HEK293 (cell line): ENCODE measurements around the gene FOXO6.

ENCODE experiments used
- BCL11B ChIP-seq: fragments of 450-650 bp; formaldehyde crosslinking; IDR thresholded peaks from 2 replicates; pipeline ENCODE4 v1.5.1; 2016; ENCODE audit warnings: low read depth, missing biosample characterization, missing genetic modification characterization
- FEZF1 ChIP-seq: fragments of 450-650 bp; formaldehyde crosslinking; IDR thresholded peaks from 2 replicates; pipeline ENCODE4 v1.5.1; 2016; ENCODE audit warnings: missing biosample characterization, missing genetic modification characterization
- GLI2 ChIP-seq: fragments of 450-650 bp; formaldehyde crosslinking; IDR thresholded peaks from 2 replicates; pipeline ENCODE4; 2017; ENCODE audit warnings: missing biosample characterization, missing genetic modification characterization, low read depth, borderline replicate concordance
- GLIS1 ChIP-seq: fragments of 450-650 bp; formaldehyde crosslinking; IDR thresholded peaks from 2 replicates; pipeline ENCODE4 v1.5.1; 2016; ENCODE audit warnings: missing biosample characterization, missing genetic modification characterization
- KLF1 ChIP-seq: fragments of 450-650 bp; formaldehyde crosslinking; IDR thresholded peaks from 2 replicates; pipeline ENCODE4 v1.5.1; 2016; ENCODE audit warnings: missing biosample characterization, missing genetic modification characterization
- WT1 ChIP-seq: fragments of 450-650 bp; formaldehyde crosslinking; IDR thresholded peaks from 2 replicates; pipeline ENCODE4 v1.5.1; 2016; ENCODE audit warnings: missing biosample characterization, missing genetic modification characterization
- YY1 ChIP-seq: fragments of 450-650 bp; formaldehyde crosslinking; IDR thresholded peaks from 2 replicates; pipeline ENCODE4 v1.5.1; 2018; ENCODE audit warnings: missing biosample characterization, missing genetic modification characterization
- ZBTB8A ChIP-seq: fragments of 450-650 bp; formaldehyde crosslinking; IDR thresholded peaks from 2 replicates; pipeline ENCODE4 v1.5.1; 2016; ENCODE audit warnings: missing biosample characterization, missing genetic modification characterization
- ZFP3 ChIP-seq: fragments of 450-650 bp; formaldehyde crosslinking; IDR thresholded peaks from 2 replicates; pipeline ENCODE4 v1.5.1; 2016; ENCODE audit warnings: low read depth, missing biosample characterization, missing genetic modification characterization
- ZNF10 ChIP-seq: fragments of 450-650 bp; formaldehyde crosslinking; IDR thresholded peaks from 2 replicates; pipeline ENCODE4 v1.5.1; 2017; ENCODE audit warnings: missing biosample characterization, missing genetic modification characterization
- ZNF16 ChIP-seq: fragments of 450-650 bp; formaldehyde crosslinking; IDR thresholded peaks from 2 replicates; pipeline ENCODE4 v1.5.1; 2016; ENCODE audit warnings: low read depth, missing biosample characterization, missing genetic modification characterization
- ZNF169 ChIP-seq: fragments of 450-650 bp; formaldehyde crosslinking; IDR thresholded peaks from 2 replicates; pipeline ENCODE4 v1.5.1; 2016; ENCODE audit warnings: missing biosample characterization, missing genetic modification characterization
- ZNF2 ChIP-seq: fragments of 450-650 bp; formaldehyde crosslinking; IDR thresholded peaks from 2 replicates; pipeline ENCODE4 v1.5.1; 2016; ENCODE audit warnings: missing biosample characterization, missing genetic modification characterization
- ZNF221 ChIP-seq: fragments of 450-650 bp; formaldehyde crosslinking; IDR thresholded peaks from 2 replicates; pipeline ENCODE4 v1.5.1; 2017; ENCODE audit warnings: missing biosample characterization, missing genetic modification characterization, borderline replicate concordance
- ZNF266 ChIP-seq: fragments of 450-650 bp; formaldehyde crosslinking; IDR thresholded peaks from 2 replicates; pipeline ENCODE4 v1.5.1; 2016; ENCODE audit warnings: missing biosample characterization, missing genetic modification characterization, low read depth
- ZNF558 ChIP-seq: fragments of 450-650 bp; formaldehyde crosslinking; IDR thresholded peaks from 2 replicates; pipeline ENCODE4 v1.5.1; 2016; ENCODE audit warnings: missing biosample characterization, missing genetic modification characterization
- ZNF561 ChIP-seq: fragments of 450-650 bp; IDR thresholded peaks from 2 replicates; pipeline ENCODE4 v1.5.1; 2018; ENCODE audit warnings: missing biosample characterization, missing genetic modification characterization, borderline replicate concordance
- ZNF585B ChIP-seq: fragments of 450-650 bp; formaldehyde crosslinking; IDR thresholded peaks from 2 replicates; pipeline ENCODE4 v1.5.1; 2016; ENCODE audit warnings: missing biosample characterization, missing genetic modification characterization
- ZNF600 ChIP-seq: fragments of 450-650 bp; formaldehyde crosslinking; IDR thresholded peaks from 2 replicates; pipeline ENCODE4 v1.5.1; 2016; ENCODE audit warnings: missing biosample characterization, missing genetic modification characterization
- ZNF658 ChIP-seq: fragments of 450-650 bp; formaldehyde crosslinking; IDR thresholded peaks from 2 replicates; pipeline ENCODE4; 2016; ENCODE audit warnings: missing biosample characterization, missing genetic modification characterization
- ZNF660 ChIP-seq: fragments of 450-650 bp; IDR thresholded peaks from 2 replicates; pipeline ENCODE4 v1.5.1; 2018; ENCODE audit warnings: missing biosample characterization, mild to moderate bottlenecking, missing genetic modification characterization
- ZNF664 ChIP-seq: fragments of 450-650 bp; formaldehyde crosslinking; IDR thresholded peaks from 2 replicates; pipeline ENCODE4 v1.5.1; 2016; ENCODE audit warnings: missing biosample characterization, missing genetic modification characterization
- ZNF768 ChIP-seq: fragments of 450-650 bp; formaldehyde crosslinking; IDR thresholded peaks from 2 replicates; pipeline ENCODE4 v1.5.1; 2018; ENCODE audit warnings: missing biosample characterization, mild to moderate bottlenecking, missing genetic modification characterization
- ZNF837 ChIP-seq: fragments of 450-650 bp; formaldehyde crosslinking; IDR thresholded peaks from 2 replicates; pipeline ENCODE4 v1.5.1; 2016; ENCODE audit warnings: missing biosample characterization, missing genetic modification characterization
- TF ChIP-seq, protein P1 (sequence below): fragments of 450-650 bp; IDR thresholded peaks from 2 replicates; pipeline ENCODE4 v1.5.1; 2018; ENCODE audit warnings: missing biosample characterization, missing genetic modification characterization
- TF ChIP-seq, protein P2 (sequence below): fragments of 450-650 bp; formaldehyde crosslinking; IDR thresholded peaks from 2 replicates; pipeline ENCODE4 v1.5.1; 2016; ENCODE audit warnings: missing biosample characterization, missing genetic modification characterization, low read depth
- TF ChIP-seq, protein P3 (sequence below): fragments of 450-650 bp; formaldehyde crosslinking; IDR thresholded peaks from 2 replicates; pipeline ENCODE4 v1.5.1; 2016; ENCODE audit warnings: missing biosample characterization, missing genetic modification characterization
- TF ChIP-seq, protein P4 (sequence below): fragments of 450-650 bp; formaldehyde crosslinking; IDR thresholded peaks from 2 replicates; pipeline ENCODE4 v1.5.1; 2016; ENCODE audit warnings: missing biosample characterization, missing genetic modification characterization
- TF ChIP-seq, protein P5 (sequence below): sonication (generic); formaldehyde crosslinking; IDR thresholded peaks from 2 replicates; pipeline ENCODE4 v1.8.1; 2022; ENCODE audit warnings: mild to moderate bottlenecking, moderate library complexity, missing genetic modification reagents
- TF ChIP-seq, protein P6 (sequence below): fragments of 450-650 bp; formaldehyde crosslinking; IDR thresholded peaks from 2 replicates; pipeline ENCODE4; 2016; ENCODE audit warnings: missing biosample characterization, missing genetic modification characterization
- TF ChIP-seq, protein P7 (sequence below): fragments of 450-650 bp; formaldehyde crosslinking; IDR thresholded peaks from 2 replicates; pipeline ENCODE4 v1.5.1; 2016; ENCODE audit warnings: missing biosample characterization, missing genetic modification characterization

Gene FOXO6

DNA sequence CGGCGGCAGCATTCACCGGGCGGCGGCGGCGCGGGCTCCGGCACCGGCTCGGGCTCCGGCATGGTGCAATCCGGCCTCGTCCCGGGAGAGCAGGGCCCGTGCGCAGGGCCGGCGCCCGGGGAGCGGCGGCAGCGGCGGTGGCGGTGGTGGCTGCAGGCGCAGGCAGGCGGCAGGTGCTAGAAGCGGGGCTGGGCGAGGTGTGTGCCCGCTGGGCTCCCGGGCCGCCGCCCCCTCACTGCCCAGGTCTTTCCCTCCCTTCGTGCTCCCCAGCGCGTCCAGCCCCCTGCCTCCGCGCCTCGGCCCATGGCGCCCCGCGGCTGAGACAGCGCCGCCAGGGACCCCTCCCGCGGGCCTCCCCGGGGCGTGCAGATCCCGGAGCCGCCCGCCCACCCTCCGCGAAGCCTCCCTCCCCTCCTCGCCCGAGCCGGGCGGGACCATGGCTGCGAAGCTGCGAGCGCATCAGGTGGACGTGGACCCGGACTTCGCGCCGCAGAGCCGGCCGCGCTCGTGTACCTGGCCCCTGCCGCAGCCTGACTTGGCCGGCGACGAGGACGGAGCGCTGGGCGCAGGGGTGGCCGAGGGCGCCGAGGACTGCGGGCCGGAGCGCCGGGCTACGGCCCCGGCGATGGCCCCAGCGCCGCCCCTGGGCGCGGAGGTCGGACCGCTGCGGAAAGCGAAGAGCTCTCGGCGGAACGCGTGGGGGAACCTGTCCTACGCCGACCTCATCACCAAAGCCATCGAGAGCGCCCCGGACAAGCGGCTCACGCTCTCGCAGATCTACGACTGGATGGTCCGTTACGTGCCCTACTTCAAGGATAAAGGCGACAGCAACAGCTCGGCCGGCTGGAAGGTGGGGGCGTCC lies 492 bp downstream of the FOXO6 start (continued):
- TF ChIP-seq ZNF585B (tag by site-specific recombination) (no peak), ZNF768 (tag by site-specific recombination) (no peak), ZNF169 (tag by site-specific recombination) (no peak), YY1 (tag by site-specific recombination) (no peak), ZNF266 (tag by site-specific recombination) (no peak), ZNF221 (tag by site-specific recombination) (no peak), KLF1 (no peak; the same call in 1 of the 2 replicates), ZNF16 (tag by site-specific recombination) (no peak), ZNF660 (no peak), FEZF1 (tag by site-specific recombination) (no peak), ZNF658 (tag by site-specific recombination) (no peak), ZNF558 (no peak), GLIS1 (tag by site-specific recombination) (peak; percentile 53; the same call in 1 of the 2 replicates), ZBTB8A (tag by site-specific recombination) (peak; percentile 53), ZNF600 (no peak), GLI2 (no peak), ZNF10 (tag by site-specific recombination) (no peak), ZNF837 (tag by site-specific recombination) (no peak), WT1 (no peak), ZNF561 (peak; percentile 59; the same call in 1 of the 2 replicates), ZFP3 (tag by site-specific recombination) (no peak), ZNF664 (tag by site-specific recombination) (no peak), ZNF2 (tag by site-specific recombination) (no peak), BCL11B (tag by site-specific recombination) (no peak)
- TF ChIP-seq, protein P1, sequence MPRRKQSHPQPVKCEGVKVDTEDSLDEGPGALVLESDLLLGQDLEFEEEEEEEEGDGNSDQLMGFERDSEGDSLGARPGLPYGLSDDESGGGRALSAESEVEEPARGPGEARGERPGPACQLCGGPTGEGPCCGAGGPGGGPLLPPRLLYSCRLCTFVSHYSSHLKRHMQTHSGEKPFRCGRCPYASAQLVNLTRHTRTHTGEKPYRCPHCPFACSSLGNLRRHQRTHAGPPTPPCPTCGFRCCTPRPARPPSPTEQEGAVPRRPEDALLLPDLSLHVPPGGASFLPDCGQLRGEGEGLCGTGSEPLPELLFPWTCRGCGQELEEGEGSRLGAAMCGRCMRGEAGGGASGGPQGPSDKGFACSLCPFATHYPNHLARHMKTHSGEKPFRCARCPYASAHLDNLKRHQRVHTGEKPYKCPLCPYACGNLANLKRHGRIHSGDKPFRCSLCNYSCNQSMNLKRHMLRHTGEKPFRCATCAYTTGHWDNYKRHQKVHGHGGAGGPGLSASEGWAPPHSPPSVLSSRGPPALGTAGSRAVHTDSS (tag by site-specific recombination): no peak
- TF ChIP-seq, protein P2, sequence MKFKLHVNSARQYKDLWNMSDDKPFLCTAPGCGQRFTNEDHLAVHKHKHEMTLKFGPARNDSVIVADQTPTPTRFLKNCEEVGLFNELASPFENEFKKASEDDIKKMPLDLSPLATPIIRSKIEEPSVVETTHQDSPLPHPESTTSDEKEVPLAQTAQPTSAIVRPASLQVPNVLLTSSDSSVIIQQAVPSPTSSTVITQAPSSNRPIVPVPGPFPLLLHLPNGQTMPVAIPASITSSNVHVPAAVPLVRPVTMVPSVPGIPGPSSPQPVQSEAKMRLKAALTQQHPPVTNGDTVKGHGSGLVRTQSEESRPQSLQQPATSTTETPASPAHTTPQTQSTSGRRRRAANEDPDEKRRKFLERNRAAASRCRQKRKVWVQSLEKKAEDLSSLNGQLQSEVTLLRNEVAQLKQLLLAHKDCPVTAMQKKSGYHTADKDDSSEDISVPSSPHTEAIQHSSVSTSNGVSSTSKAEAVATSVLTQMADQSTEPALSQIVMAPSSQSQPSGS (tag by site-specific recombination): no peak
- TF ChIP-seq, protein P3, sequence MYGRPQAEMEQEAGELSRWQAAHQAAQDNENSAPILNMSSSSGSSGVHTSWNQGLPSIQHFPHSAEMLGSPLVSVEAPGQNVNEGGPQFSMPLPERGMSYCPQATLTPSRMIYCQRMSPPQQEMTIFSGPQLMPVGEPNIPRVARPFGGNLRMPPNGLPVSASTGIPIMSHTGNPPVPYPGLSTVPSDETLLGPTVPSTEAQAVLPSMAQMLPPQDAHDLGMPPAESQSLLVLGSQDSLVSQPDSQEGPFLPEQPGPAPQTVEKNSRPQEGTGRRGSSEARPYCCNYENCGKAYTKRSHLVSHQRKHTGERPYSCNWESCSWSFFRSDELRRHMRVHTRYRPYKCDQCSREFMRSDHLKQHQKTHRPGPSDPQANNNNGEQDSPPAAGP (tag by site-specific recombination): no peak
- TF ChIP-seq, protein P4, sequence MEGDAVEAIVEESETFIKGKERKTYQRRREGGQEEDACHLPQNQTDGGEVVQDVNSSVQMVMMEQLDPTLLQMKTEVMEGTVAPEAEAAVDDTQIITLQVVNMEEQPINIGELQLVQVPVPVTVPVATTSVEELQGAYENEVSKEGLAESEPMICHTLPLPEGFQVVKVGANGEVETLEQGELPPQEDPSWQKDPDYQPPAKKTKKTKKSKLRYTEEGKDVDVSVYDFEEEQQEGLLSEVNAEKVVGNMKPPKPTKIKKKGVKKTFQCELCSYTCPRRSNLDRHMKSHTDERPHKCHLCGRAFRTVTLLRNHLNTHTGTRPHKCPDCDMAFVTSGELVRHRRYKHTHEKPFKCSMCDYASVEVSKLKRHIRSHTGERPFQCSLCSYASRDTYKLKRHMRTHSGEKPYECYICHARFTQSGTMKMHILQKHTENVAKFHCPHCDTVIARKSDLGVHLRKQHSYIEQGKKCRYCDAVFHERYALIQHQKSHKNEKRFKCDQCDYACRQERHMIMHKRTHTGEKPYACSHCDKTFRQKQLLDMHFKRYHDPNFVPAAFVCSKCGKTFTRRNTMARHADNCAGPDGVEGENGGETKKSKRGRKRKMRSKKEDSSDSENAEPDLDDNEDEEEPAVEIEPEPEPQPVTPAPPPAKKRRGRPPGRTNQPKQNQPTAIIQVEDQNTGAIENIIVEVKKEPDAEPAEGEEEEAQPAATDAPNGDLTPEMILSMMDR (tag by site-specific recombination): no peak; the same call in 1 of the 2 replicates
- TF ChIP-seq, protein P5, sequence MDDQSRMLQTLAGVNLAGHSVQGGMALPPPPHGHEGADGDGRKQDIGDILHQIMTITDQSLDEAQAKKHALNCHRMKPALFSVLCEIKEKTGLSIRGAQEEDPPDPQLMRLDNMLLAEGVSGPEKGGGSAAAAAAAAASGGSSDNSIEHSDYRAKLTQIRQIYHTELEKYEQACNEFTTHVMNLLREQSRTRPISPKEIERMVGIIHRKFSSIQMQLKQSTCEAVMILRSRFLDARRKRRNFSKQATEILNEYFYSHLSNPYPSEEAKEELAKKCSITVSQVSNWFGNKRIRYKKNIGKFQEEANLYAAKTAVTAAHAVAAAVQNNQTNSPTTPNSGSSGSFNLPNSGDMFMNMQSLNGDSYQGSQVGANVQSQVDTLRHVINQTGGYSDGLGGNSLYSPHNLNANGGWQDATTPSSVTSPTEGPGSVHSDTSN (CRISPR knock-in tag): no peak
- TF ChIP-seq, protein P6, sequence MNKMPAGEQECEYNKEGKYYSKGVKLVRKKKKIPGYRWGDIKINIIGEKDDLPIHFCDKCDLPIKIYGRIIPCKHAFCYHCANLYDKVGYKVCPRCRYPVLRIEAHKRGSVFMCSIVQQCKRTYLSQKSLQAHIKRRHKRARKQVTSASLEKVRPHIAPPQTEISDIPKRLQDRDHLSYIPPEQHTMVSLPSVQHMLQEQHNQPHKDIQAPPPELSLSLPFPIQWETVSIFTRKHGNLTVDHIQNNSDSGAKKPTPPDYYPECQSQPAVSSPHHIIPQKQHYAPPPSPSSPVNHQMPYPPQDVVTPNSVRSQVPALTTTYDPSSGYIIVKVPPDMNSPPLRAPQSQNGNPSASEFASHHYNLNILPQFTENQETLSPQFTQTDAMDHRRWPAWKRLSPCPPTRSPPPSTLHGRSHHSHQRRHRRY: no peak
- TF ChIP-seq, protein P7, sequence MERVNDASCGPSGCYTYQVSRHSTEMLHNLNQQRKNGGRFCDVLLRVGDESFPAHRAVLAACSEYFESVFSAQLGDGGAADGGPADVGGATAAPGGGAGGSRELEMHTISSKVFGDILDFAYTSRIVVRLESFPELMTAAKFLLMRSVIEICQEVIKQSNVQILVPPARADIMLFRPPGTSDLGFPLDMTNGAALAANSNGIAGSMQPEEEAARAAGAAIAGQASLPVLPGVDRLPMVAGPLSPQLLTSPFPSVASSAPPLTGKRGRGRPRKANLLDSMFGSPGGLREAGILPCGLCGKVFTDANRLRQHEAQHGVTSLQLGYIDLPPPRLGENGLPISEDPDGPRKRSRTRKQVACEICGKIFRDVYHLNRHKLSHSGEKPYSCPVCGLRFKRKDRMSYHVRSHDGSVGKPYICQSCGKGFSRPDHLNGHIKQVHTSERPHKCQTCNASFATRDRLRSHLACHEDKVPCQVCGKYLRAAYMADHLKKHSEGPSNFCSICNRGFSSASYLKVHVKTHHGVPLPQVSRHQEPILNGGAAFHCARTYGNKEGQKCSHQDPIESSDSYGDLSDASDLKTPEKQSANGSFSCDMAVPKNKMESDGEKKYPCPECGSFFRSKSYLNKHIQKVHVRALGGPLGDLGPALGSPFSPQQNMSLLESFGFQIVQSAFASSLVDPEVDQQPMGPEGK (tag by site-specific recombination): no peak
